Loucy (cell line): ENCODE data around the gene RFX1.

Experiments
- CTCF ChIP-seq: fragments of 200-600 bp; sonication (generic); conservative IDR thresholded peaks from 2 replicates; pipeline ENCODE4 v1.5.1; 2014; ENCODE audit warnings: mild to moderate bottlenecking, antibody characterized with exemption, low read length
- EZH2phosphoT487 ChIP-seq: fragments of 200-600 bp; IDR thresholded peaks from 2 replicates; pipeline ENCODE4 v1.6.1; 2018; ENCODE audit warnings: antibody characterized with exemption, mild to moderate bottlenecking, moderate library complexity, borderline replicate concordance

DNA sequence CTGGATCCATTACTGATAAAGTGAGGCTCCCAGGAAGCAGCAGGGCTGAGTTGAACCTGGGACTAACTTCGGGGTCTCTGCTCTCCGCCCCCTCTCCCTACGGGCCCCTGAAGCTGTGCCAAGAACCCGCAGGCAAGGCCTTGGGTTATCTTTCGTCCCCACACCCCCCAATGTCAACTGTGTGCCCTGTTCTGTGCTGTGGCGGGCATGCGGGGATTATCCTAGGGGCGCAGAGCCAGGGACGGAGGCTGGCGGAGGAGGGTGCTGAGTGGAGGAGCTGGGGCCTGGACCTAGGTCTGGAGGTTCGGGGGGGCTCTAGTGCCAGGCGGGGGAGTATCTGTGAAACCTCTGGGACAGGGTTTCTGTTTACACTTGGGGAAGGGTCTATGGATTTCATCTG, 26.4 kb downstream of the RFX1 start:
- no peak for TF ChIP-seq CTCF
- no peak for TF ChIP-seq EZH2phosphoT487
